Central memory CD4-positive, alpha-beta T cell (primary cell): ENCODE results near the gene NSUN3.

ENCODE experiments used
- DNase-seq: peaks from one replicate; pipeline ENCODE4 v3.0.0; 2022

Gene NSUN3

GRCh38 chr3:94132777-94133176 is 69.9 kb downstream of the NSUN3 start:
- no peak for DNase-seq

GRCh38 chr3:94136133-94136532 is 73.3 kb downstream of the NSUN3 start:
- DNase-seq, result no peak

GRCh38 chr3:94137377-94137776 is 74.5 kb downstream of the NSUN3 start:
- no peak for DNase-seq

- no peak for DNase-seq
Observed at GRCh38 chr3:94146455-94146854, 83.6 kb downstream of the NSUN3 start.

- no peak for DNase-seq
Observed at GRCh38 chr3:94147012-94147411, 84.2 kb downstream of the NSUN3 start.

GRCh38 chr3:94150113-94150512 is 87.3 kb downstream of the NSUN3 start:
- no peak for DNase-seq

- DNase-seq, result no peak
Observed at GRCh38 chr3:94156626-94157025, 93.8 kb downstream of the NSUN3 start.

- DNase-seq, result no peak
Observed at GRCh38 chr3:94158512-94158911, 95.7 kb downstream of the NSUN3 start.

GRCh38 chr3:94159062-94159828 is 96.4 kb downstream of the NSUN3 start:
- no peak for DNase-seq

- DNase-seq, result no peak
Observed at GRCh38 chr3:94162700-94163099, 99.8 kb downstream of the NSUN3 start.

GRCh38 chr3:94167346-94167745 is 104.5 kb downstream of the NSUN3 start:
- no peak for DNase-seq

- no peak for DNase-seq
Observed at GRCh38 chr3:94167796-94168195, 104.9 kb downstream of the NSUN3 start.

GRCh38 chr3:94171954-94172353 is 109.1 kb downstream of the NSUN3 start:
- no peak for DNase-seq

GRCh38 chr3:94172695-94173310 is 109.9 kb downstream of the NSUN3 start:
- DNase-seq, result no peak

GRCh38 chr3:94173673-94174434 is 111.0 kb downstream of the NSUN3 start:
- DNase-seq, result no peak

GRCh38 chr3:94175677-94176076 is 112.8 kb downstream of the NSUN3 start:
- DNase-seq, result no peak

- no peak for DNase-seq
Observed at GRCh38 chr3:94176988-94177745, 114.3 kb downstream of the NSUN3 start.
